Measurements from ENCODE around the gene VPS51.

Gene VPS51

DNA sequence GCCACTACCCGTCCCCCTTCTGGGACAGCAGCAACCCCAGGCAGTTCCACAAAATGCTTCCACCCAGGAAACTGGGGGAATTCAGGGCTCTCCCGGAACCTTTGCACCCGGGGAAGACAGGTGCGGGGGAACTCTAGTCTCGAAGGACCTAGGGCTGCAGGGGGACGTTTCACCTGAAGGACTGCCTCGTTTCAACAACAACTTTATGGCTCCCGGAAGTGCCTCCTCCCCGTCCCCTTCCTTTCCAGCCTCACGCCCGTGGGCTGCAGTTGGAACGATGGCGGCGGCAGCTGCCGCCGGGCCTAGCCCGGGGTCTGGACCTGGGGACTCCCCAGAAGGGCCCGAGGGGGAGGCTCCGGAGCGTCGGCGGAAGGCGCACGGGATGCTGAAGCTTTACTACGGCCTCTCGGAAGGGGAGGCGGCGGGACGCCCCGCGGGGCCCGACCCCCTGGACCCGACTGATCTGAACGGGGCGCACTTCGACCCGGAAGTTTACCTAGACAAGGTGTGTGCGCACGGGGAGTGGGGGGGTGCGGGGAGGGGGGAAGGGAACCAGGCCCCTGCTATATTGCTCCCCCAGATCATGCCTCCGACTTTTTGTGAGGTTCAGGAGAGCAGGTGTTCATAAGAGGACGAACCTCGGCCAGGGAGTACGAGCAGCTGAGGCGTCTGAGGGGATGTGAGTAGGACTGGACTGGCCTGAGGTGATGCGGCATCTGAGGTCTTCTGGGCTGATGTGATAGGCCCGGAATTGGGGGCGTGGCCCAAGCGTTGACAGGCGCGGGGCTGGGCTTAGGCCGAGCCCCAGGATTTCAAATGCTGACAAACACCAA is at the start of gene VPS51:
Gene VPS51 (plus strand): TSS at position 241 of the 833 bp plus-strand sequence. CDS start 37 bp downstream, at position 278.
- peak; percentile 91 to 94 (median 92) for DNase-seq

DNA sequence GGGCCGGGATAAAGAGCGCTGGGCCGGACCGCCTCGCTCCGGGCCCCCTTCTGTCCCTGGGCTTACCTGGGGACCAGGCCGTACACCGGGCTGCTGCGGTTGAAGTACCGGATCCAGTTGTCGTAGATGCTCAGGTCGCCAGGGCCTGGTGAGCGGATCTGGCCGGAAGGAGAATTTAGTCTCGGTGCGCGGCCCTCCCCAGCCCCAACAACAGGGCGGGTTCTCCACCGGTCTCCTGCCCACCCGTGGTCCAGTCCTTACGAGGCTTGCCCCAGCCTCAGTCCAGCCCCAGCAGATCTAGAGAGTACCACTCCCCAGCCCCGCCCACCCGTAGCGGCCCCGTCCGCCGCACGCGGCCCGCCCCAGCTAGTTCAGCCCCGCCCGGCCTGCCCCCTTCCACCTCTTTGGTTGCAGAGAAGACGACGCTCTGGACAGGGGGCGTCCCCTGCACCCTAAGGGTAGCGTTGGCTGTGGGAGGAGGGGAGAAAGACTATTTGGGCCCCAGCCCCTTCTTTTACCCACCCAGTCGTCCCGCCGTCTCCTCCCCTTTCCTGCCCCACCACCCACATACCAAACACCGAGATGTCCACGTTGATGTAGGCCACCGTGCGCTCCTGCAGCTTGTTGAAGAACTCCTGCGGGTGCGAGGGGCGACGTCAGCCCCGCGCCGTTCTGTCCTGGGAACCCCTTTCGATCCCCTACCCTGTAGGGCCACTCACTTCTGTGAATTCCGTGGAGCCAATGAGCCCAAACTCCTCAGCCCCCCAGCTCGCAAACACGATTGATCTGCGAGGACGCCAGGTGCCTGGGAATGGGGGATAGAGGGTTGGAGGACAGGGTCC is 48.2 kb upstream of the VPS51 start:
- no peak for DNase-seq

DNA sequence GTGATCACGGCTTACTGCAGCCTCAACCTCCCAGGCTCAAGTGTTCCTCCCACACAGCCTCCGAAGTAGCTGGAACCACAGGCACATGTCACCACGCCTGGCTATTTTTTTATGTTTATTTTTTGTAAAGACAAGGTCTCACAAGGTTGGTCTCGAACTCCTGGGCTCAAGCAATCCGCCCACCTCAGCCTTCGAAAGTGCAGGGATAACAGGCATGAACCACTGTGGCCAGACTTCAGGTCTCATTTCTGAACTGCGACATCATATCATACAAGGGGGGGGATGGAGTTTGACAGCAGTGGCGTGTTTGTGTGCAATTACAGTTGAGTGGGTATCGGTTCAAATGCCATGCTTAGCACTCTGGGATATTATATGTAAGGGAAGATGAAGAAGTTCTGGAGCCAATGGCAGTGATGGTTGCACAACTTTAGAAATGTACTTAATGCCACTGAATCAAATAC is 44.6 kb upstream of the VPS51 start:
- no peak for DNase-seq

DNA sequence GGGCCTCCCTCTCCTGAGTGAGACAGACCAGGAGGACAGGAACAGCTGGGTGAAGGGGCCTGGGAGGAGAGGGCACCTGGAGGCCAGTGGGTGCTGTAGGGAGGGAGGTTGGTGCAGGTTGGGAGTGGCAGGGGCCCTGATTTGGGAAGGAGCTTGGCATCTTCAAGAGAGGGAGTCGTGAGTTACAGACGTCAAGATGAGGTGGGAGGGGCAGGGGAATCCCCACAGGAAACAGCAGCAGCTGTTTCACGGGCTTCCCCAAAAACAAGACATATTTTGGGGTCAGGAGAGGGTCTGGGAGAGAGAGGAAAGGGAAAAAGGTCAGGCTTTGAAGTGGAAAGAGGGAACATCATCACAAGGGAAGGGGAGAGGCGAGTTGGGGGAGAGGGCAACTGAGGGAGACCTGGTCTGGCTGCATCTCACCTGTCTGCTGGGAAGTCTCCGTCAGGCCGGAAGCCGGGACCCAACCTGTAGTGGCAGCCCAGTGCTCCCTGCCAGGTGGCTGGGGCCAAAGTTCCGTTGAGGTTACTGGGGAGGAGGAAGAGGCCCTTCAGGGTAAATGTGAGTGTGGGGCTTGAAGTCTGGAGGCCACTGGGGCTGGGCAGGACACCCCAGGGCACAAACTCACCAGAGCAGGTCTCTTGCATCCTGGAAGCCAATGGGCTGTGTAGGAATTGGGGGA is 42.0 kb upstream of the VPS51 start:
- peak; percentile 35 to 56 (median 40) for DNase-seq

DNA sequence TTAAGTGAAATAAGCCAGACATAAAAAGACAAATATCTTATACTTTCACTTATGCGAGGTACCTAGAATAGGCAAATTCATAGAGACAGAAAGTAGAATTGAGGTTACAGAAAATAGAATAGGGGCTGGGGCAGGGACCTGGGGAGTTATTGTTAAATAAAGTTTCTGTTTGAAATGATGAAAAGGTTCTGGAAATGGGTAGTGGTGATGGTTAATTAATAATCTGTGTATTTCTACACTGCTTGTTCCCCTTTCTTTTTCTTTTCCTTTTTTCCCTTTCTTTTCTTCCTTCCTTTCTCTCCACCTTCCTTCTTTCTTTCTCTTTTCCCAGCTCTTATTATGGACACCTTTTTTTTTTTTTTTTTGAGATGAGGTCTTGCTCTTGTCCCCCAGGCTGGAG is 40.5 kb upstream of the VPS51 start:
- no peak for DNase-seq

DNA sequence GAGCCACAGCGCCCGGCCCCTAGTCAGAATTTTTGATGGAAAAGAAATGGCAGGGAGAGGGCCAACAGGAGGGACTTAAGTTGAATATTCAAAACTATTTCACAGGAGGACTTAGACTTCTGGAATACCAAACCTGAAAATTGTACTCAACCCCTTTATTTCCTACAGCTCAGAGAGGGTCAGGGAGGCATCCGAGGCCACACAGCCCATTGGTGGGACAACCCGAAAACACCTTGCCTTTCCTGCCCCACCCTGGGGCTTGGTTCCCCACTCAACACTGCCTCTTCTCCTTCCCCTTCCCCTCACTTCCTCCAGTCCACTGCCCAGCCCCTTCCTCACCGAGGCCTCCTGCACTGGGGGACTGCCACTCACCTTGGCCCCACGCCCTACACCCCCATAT is 39.0 kb upstream of the VPS51 start:
- DNase-seq = no peak

DNA sequence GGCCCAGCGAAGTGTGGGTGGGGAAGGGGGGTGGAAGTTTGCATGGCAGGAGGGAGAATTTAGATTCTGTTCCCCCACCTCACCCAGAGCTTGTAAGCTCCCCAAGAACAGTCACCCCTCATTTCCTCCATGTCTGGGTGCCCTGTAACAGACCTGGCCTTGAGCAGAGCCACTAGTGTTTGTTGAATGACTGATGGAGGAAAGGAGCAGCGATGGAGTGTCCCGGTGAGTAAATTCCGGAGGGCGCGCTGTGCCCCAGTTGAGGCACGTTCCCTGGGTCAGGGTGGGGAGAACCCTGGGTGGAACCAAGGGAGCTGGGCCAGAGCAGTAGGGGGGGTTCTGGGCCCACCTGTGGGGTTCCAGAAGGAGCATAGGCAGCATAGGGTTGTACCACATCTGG is 38.5 kb upstream of the VPS51 start:
- no peak for DNase-seq

DNA sequence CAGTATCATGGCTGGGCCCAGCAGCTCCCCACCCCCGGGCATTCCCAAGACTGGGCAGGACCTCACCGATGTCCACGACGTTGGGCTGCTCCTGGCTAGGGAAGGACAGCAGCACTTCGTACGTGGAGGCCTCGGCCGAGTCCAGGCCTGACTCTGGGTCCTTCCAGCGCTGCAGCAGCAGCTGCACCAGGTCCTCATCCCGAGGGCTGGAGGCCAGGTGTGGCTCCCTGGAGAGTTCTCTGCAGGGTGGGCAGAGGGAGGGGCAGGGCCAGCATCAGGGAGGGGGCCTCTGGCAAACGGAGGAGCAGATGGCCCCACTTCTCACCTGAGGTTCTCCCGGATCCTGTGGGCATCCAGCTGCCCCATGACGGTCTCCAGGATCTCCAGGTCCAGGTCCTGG is 38.0 kb upstream of the VPS51 start:
- DNase-seq = no peak

DNA sequence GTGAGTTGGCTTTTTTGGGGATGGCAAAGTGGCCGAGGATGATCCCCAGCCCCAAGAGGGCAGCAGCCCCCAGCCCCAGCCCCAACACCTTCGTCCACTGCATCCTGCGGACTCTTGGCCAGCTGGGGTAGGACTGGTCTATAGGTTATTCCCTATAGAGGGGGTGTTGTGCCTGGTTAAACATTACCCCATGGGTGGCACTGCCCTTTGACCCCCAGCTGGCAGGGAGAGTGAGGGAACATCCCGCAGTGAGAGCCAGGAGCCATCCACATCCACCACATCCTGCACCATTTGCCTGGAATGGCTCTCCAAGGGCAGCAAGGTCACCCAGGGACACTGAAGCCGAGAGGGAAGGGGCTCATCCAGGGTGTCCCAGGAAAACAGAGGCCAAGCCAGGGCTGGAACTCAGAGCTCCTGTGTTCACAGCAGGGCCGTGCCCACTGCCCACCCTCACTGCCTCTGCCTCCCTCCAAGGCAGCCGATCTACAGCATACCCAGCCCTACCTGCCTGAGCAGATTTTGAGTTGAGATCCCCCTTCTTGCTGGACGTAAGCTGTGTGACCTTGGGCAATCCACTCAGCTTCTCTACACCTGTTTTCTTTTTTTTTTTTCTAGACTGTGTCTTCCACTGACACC is 37.5 kb upstream of the VPS51 start, which contains the start of gene NAALADL1:
Gene NAALADL1 (minus strand): TSS at position 135 of the 636 bp plus-strand sequence. CDS start 32 bp downstream, at position 103.
- DNase-seq = no peak

DNA sequence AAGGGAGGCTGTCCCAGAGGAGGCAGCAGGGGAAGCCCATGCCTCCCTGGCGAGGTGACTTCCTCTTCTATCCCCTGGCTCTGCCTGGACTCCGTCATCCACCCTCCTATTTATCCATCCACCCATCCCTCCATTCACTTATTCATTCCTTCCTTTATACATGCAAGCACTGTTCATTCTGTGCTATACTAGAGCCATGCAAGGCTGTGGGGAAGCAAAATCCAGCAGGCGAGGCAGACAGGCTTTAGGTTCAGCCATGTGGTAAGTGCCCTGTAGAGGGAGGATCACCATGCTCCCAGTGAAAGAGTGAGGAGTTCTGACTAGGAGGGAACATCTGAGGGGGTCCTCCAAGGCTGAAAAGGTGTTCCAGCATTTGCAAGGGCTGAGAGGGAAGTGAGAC is 36.5 kb upstream of the VPS51 start:
- DNase-seq = no peak

DNA sequence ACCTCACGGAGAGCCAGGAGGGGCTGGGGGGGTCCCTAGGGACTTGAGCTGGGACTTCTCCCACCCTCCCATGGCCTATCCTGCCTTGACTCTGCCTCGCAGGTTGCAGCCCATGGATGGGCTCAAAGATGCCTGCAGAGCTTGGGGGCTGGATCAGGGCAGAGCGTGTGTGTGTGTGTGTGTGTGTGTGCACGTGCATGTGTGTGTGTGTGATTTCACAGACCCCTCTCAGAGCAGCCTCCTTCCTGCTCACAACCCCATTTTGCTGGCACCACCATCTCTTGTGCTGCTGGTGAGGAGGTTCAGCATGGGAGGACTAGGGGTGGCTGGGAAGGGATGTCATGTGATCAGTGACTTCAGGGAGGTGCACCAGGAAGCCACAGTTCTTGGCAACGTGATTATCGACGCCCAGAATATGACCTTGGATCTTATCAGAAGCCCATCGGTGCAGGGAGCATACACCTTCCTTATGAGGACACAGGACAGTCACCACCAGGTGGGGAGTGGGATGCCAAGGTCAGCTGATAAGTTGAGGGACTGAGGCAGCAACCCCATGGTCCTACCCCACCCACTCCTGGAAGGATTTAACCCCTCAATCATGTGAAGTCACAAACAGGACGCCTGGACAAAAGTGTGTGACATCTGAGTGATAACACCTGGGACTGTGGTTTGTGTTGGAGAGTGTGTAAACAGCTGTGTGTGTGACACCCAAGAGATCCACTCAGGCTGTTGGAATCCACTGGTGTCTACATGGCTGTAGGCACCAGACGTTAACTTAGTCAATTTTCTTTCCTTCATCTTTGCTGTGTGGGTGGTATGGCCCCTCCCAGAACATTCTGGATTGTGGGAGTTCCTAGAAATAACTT is 35.8 kb upstream of the VPS51 start:
- DNase-seq = no peak

DNA sequence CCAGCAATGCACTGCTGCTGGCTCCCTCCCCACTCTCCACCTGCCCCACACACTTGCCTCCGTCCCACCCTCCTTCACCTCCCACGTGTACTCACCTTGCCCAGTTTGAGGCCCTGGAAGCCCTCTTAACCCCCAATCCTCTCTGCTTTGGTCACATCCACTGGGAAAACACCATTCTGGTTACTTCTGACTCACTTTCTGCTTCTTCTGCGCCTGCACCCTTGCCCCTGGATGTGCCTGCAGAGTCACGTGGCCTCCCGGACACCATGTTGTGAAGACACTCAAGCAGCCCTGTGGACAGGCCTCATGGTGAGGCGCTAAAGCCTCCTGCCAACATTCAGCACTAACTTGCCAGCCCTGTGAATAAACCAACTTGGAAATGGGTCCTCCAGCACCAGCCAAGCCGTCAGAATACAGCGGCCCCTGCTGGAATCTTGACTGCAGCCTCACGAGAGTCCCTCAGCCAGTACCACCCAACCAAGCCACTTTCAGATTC is 35.1 kb upstream of the VPS51 start:
- peak; percentile 24 to 28 (median 27) for DNase-seq

DNA sequence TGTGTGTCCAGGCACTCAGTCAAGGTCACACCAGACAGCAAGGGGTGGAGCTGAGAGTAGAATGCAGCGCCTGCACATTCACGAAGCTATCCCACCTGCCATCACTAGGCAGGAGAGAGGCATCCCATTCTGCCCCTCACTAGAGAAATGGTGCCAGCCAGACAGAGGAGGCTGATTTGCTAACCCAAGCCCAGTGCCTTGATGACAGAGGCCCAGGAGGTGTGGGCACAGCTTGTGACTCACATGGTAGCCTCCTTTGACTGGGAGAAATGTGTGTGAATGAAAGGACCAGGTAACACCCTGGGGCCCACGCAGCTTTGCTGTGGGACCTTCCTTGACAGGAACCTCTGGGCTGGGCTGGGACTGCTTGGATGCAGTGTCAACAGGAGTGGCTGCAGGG is 32.5 kb upstream of the VPS51 start:
- no peak for DNase-seq

DNA sequence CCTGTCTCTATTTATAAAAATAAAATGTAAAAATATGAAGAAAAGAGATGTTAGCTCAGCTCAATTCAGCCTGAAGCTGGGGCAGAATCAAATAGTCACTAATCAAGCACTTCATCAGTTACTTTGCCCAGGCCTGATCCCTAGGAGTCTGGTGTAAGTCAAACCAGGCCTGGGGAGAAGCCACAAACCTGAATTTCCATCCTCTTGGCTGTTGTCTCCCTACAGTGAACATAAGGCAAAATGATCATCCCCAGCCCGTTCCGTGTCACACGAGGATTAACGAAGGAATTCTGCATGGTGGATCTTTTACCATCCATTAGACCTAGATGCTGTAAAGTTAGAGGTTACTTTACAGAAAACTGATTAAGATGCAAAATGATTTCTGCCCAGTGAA is 31.2 kb upstream of the VPS51 start:
- DNase-seq = no peak

DNA sequence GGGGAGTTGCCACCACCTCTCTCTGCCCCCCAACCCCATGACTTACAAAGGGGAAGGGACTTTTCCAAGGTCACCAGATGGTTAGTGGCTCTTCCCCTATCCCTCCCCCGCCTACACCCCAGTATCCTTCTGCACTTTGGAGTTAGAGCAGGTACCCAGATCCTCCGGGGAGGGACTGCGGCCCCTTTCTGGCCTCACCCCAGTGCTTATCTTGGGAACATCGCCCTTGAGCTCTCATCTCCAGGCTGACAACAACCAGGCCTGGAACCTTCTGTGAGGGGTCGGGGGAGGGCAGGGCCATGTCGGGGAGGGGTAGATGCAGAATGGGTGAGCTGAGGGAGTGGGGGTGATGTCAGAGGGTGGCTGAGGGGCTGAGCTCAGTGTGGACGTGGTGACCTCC is 30.2 kb upstream of the VPS51 start:
- peak in 2 of 3 donors; percentile 26 to 62 for DNase-seq

DNA sequence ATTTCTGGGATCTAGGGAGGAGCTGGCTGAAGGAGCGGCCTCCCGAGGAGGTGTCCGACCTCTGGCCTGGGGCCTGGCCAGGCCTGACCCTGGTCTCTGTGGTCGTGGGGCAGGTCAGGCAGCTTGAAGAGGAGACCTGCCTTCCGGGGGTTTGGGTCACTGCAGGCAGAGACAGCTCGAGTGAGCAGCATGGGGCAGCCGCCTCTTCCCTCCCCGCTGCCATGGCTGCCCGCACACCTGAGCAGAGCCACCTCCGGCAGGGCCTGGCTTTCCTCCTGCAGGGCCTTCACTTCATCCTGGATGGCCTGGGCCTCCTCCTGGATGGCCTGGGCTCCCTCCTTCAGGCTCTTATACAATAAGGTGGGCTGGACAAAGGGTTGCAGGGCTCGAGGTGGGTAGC is 29.7 kb upstream of the VPS51 start:
- DNase-seq = no peak

DNA sequence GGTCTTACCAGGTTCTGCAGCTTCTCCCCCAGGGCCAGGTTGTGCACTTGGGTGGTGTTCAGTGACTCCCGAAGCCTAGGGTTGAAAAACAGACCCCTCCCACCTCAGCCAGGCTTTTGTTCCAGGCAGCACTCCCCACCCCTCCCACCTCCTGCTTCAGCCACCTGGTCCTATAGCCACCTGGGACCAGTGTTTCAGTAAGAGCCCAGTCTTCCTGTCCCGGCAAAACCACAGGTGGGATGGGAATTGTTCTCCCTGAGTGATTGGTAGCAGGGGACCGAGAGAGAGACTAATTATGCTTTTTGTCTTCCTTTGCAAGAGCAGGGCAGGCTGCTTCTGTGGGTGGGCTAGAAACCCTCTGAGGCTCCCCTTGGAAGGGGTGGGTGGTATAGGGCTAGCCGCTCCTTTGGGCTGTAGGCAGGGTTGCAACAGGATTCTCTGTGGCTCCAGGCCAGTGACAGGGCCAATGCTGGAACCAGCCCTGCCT is 29.2 kb upstream of the VPS51 start:
- no peak for DNase-seq

DNA sequence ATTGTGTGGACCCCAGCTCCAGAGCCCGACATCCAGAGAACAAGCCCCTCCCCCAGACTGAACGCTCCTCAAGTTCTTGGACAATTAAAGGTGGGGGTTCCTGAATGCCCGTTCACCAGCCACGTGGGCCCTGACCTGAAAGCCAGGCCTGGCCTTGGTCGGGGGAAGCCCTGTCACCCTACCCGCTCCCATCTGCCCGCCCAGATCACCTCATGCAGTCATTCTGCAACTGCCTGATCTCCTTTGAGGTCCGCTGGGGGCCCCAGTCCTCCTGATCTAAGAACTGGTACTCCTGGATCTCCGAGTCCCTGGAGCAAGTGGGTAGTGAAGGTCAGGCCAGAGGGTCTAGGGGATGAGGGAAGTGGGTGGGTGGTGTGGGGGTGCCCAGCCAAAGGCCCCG is 28.6 kb upstream of the VPS51 start:
- no peak for DNase-seq

DNA sequence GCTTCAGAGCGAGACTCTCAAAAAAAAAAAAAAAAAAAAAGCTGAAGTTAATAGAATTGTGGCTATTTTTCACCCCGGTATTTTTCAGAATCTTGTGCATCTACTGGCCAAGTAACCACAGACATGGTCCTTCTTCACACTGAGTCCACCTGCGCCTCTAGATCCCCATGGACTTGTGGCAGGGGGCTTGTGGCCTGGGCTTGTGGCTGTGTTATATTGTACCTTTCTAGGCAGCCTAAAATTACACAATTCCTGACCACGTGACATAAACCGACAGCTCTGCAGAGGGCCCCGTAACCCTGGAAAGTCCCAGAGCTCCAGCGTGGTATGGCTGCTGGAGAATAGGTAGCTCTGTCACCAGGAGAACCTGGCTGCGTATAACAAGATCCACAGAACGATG is 26.8 kb upstream of the VPS51 start:
- peak; percentile 36 to 63 (median 56) for DNase-seq

DNA sequence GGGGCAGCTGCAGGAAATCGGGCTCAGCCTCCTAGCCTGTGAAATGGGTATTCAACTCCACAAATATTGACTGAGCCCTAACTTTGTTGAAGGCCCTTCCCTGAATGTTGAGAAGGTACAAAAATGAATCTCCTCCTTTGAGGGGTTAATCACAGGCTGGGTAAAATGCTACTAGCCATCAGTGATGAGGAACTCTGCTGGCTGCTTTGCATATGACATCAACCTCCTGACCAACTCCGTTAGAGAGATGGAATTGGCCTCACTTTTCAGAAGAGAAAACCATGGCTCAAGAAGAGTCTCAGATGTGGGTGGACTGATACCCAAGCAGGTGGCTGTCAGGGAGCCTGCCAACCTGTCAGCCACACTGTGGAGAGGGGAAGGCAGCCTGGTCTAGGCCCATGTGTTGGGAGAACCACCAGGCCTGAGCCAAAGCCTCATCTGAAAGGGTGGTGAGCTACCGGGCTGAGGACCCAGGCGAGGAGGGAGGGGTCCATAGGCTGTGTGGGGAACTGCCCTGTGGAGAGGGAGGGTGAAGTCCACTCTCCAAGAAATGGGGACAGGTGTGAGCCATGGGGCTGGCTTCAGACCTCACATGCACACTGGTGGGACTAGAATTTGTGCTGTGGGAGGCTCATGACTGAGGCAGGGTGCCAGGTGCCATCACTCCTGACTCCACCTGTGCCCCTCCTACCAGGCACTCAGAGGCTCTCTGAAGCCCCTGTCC is 23.9 kb upstream of the VPS51 start:
- DNase-seq = peak; percentile 38 to 51 (median 49)

DNA sequence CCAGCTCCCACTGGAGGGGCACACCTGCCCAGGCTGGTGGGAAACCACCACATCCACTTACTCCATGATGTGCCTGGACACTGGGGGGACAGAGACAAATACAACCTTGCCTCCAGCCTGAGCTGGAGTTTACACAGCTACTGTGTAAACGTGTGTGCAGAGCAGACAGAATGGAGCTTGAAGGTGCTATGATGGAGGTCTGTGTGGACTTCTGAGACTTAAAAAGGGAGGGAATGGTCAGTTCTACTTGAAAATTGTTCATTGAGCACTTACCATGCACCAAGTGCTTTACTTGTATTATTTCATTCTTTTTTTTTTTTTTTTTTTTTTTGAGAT is 23.4 kb upstream of the VPS51 start:
- DNase-seq = no peak
